ENCODE data around the gene GIMAP4.
"Not testable (repeated sequence)": the region's sequence is repeated elsewhere in the genome, so short reads cannot be mapped to it uniquely, and the experiment has no call there.

Gene GIMAP4

DNA sequence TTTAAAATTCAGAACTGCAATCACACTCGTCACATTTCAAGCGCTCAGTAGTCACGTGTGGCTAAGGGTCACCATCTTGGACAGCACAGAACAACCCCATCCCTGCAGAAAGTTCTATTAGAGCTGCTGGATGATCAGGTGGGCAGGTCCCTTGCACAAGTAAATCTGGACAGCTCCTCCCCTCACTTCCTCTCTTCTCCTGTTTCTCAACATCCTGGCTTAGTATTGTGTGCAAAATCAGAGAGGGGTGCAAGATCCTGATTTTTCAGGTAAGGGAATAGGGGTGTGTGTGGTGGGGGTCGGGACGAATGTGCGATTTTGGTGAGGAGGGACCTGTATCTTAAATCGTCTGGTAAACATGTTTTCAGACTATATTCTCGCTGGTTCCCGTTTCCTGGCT is at the start of gene GIMAP4:
Gene GIMAP4, plus strand, starts transcription at position 222 of the 400 bp plus-strand sequence. CDS start 2,512 bp downstream, outside the sequence.
- no peak for DNase-seq (ENCODE audit: low spot score)

- no peak for DNase-seq (ENCODE audit: low spot score)
These were observed 47.9 kb upstream of the GIMAP4 start for GRCh38 chr7:150519310-150519709.

DNA sequence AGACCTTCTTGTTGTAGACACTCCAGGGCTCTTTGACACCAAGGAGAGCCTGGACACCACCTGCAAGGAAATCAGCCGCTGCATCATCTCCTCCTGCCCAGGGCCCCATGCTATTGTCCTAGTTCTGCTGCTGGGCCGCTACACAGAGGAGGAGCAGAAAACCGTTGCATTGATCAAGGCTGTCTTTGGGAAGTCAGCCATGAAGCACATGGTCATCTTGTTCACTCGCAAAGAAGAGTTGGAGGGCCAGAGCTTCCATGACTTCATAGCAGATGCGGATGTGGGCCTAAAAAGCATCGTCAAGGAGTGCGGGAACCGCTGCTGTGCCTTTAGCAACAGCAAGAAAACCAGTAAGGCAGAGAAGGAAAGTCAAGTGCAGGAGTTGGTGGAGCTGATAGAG is 47.0 kb upstream of the GIMAP4 start:
- no peak for DNase-seq (ENCODE audit: low spot score)

- DNase-seq (ENCODE audit: low spot score): not testable (repeated sequence)
These were observed 44.3 kb upstream of the GIMAP4 start for GRCh38 chr7:150522931-150523330.

GRCh38 chr7:150524018-150524417 is 43.2 kb upstream of the GIMAP4 start:
- DNase-seq (ENCODE audit: low spot score): no peak

GRCh38 chr7:150531704-150532103 is 35.5 kb upstream of the GIMAP4 start:
- DNase-seq (ENCODE audit: low spot score): no peak

GRCh38 chr7:150538259-150538658 is 28.9 kb upstream of the GIMAP4 start:
- no peak for DNase-seq (ENCODE audit: low spot score)

DNA sequence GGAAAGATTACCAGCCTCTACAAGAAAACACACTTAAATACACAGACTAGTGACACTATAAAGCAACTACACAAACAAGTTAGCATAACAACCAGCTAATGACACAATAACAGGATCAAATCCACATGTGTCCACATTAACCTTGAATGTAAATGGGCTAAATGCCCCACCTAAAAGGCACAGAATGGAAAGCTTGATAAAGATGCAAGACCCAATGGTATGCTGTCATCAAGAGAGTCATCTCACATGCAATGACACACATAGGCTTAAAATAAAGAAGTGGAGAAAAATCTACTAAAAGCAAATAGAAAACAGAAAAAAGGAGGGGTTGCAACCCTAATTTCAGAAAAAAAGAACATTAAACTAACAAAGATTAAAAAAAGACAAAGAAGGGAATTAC is 14.0 kb upstream of the GIMAP4 start:
- DNase-seq (ENCODE audit: low spot score): no peak

DNA sequence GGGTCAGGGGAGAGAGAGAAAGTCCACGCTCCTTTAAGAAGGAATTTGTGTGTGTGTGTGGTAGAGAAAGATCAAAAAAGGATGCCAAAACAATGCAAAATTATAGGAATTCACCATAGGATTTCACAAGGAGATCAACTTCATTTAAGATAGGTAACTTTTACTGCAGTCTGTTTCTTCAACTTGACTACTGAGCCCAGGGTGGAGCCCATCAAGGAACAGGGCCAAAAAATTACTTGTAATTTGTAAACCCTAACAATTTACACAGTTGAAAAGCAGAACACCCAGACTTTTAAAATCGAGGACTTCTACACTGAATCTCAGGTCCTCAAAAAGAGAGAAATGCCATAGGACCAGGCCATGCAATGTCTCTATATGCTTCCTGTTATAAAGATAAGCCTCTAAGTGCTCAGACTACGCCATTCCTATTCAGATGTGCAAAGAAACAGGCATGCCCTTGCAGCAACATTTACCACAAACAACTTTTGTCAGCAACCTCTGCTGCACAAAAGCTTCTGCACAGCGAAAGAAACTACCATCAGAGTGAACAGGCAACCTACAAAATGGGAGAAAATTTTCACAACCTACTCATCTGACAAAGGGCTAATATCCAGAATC is 10.6 kb upstream of the GIMAP4 start:
- DNase-seq (ENCODE audit: low spot score): no peak

DNA sequence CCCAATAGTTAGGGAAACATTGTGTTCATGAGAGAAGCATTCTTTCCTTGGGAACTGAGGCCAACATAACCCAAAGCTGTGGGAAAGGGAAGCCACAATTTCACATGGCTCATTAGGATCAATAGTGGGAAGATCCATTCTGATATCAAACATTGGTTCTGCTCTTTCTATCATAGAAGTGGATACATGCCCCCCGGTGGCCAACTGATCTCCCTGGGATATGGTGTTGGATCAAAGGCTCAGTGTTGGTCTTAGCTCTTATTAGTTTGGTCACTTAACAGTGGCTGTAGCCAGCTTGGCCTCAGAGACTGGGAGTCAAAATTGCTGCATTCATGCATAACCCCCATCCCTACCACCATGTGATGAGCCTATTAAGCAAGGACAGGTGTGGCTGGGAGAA is 6.7 kb upstream of the GIMAP4 start:
- no peak for DNase-seq (ENCODE audit: low spot score)

DNA sequence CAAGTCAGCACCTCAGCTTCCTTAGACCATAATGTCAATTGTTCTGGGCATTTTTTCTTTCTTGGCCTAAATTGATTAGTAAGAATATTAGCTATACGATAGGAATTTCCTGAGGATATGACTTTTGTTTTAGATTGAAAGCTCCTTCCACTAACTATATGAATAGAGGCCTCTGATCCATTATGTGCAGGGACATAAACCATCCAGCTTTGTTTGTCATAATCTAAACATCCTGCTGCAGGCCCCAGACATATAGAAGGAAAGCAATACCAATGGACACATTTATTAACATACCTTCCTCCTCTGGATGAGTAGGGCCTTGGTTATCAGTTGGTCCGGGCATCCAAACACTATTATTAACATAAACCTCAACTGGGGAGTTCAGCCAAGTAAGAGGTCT is 4.3 kb upstream of the GIMAP4 start:
- no peak for DNase-seq (ENCODE audit: low spot score)

DNA sequence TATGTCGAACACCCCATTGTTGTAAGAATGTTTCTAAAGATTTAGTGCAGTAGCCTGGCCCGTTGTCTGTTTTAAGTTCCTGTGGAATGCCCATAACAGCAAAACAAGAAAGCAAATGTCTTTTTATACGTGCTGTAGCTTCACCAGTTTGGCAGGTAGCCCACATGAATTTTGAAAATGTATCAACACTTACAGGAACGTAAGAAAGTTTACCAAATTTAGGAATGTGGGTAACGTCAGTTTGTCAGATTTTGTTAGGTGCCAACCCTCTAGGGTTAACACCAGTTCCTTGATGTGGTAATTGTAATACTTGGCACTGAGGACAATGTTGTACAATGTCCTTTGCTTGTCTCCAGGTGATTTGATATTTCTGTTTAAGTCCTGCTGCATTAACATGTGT is 3.2 kb upstream of the GIMAP4 start:
- no peak for DNase-seq (ENCODE audit: low spot score)

DNA sequence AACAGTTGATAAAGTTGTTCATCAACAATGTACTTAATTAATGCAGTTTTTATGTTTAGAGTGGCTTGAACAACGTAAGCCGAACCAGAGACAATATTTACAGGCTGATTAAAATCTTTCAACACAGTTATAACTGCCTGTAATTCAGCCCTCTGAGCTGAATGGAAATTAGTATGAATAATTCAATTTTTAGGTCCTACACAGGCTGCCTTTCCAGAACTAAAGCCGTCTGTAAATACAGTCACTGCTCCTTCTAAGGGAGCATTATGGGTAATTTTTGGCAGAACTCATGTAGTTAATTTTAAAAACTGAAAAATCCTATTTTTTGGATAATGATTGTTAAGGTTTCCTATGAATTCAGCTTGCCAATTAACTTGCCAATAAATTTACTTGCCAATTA is 2.6 kb upstream of the GIMAP4 start:
- no peak for DNase-seq (ENCODE audit: low spot score)

- DNase-seq (ENCODE audit: low spot score): no peak
These were observed 2.0 kb upstream of the GIMAP4 start for GRCh38 chr7:150565239-150565638.

GRCh38 chr7:150566123-150566522 is 1.1 kb upstream of the GIMAP4 start:
- DNase-seq (ENCODE audit: low spot score): no peak

DNA sequence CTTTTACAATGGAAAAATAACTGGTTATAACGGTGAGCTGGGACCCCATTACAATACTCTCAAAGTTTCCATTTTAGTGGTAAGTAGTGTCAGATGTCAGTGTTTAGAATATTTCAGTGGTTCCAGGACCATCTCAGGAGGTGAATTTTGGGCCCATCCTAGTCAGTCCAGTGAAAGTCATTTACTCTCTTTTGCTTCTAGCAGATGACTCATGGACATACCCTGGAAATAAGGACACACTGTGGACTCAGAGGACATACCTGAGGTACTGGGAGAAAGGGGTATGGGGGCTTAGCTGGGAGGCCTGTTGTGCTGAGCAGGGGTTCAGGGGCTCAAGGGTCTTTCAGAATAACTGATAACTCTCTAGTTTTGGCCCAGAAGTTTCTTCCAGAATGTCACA is 618 bp upstream of the GIMAP4 start:
- DNase-seq (ENCODE audit: low spot score): no peak

GRCh38 chr7:150567871-150568301 is 696 bp downstream of the GIMAP4 start:
- DNase-seq (ENCODE audit: low spot score): no peak

DNA sequence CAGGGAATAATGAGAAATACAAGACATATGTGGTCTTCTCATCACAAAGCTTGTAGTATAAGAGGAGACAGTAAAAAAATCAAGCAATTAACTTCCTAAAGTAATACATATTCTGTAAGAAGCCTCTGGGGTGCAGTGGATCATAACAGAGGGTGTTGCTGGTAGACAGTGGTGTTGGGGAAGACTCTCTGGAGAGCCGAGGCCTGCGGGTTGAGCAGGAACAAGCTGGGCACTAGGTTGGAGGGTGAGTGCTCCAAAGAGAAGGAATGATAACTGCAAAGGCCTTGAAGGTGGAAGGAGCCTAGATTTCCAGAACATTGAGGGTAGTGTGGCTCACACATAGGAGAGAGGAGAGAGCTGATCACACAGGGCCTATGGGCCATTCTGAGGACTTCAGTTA is 1.5 kb downstream of the GIMAP4 start:
- DNase-seq (ENCODE audit: low spot score): no peak

DNA sequence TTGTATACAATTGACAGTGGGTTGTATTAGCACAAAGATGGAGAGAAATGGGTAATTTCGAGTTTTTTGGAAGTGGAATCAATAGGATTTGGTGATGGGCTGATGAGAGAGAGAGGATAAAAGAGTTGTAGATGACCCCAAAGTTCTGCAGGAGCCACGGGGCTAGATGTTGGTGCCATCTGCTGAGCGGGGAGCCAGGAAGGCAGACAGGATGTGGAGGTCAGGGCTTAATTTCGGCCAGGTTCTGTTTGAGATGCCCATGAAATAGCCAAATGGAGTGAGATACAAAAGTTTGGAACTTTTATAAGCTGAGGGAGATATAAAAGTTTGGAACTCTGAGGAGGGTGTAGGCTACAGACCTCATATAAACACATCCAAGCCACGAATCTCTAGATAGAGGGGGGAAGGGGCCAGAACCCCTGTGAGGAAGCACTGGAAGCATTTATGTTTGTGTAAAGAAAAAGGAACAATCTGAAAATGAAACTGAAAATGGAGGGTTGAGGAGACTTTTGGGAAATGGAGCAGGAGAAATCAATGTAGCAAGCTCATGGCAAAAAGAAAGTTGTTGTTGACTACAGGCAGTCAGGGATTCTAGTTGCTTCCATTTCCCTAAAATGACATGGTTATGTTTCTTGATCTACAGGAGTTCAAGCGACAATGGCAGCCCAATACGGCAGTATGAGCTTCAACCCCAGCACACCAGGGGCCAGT is 2.2 kb downstream of the GIMAP4 start:
- no peak for DNase-seq (ENCODE audit: low spot score)

GRCh38 chr7:150570556-150571465 is 3.6 kb downstream of the GIMAP4 start:
- no peak for DNase-seq (ENCODE audit: low spot score)

- DNase-seq (ENCODE audit: low spot score): no peak
These were observed 5.3 kb downstream of the GIMAP4 start for GRCh38 chr7:150572496-150572895.

GRCh38 chr7:150579979-150580637 is 12.9 kb downstream of the GIMAP4 start:
- DNase-seq (ENCODE audit: low spot score): not testable (repeated sequence)
